ENCODE results near the gene CA14. TPM values are rescaled to one million over a fixed set of nuclear protein-coding genes. Genes with fewer than 3 reads are reported as not detected.
"Not testable (repeated sequence)": the region's sequence is repeated elsewhere in the genome, so short reads cannot be mapped to it uniquely, and the experiment has no call there.

CA14 gene
- total RNA-seq, 1 experiment from 2014 or later = not detected

DNA sequence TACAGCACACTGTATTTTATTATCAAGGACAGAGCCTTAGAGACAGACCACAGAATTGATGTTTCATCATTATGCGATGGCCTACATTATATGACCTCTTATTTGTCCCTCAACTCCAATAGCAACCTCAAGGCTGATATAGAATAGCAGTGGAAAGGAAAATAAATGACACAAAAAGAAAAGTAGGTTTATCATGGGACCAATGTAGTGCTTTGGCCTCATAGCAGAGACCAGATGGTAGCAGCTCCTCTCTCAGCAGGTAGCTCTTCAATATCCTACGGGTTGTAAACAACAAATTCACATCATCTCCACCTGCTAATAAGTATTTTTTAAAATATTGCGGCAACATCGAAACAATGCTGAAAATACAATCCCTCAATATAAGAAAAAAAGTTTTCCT is 46.9 kb upstream of the CA14 start:
- Histone ChIP-seq H3K9me3 (peaks cover 4% of the 10 kb centered on the region; the same call in 1 of the 2 replicates), H3K4me1 (peaks cover 18% of the 10 kb centered on the region), H3K36me3 (ENCODE audit: control insufficient read depth, insufficient read depth, low read length) (no peaks in the 10 kb centered on the region), H3K27me3 (replicated peaks; ENCODE audit: control insufficient read depth, insufficient read depth, low read length) (no peaks in the 10 kb centered on the region), H3K4me3 (ENCODE audit: low read depth, low read length) (no peak overlapping the region)
- ChIA-PET POLR2A (no interaction called here), CTCF (no interaction called here)
- intact Hi-C loops (cut with micrococcal nuclease; ENCODE audit: unreplicated experiment) = no loop called here
- Mint-ChIP-seq H3K27ac (ENCODE audit: unreplicated experiment) (no peak overlapping the region), H3K4me3 (ENCODE audit: unreplicated experiment) (no peak overlapping the region), H3K4me1 (ENCODE audit: low read depth, unreplicated experiment) (peaks cover 13% of the 10 kb centered on the region), H3K27me3 (ENCODE audit: insufficient read depth, unreplicated experiment) (no peaks in the 10 kb centered on the region), H3K36me3 (ENCODE audit: insufficient read depth, unreplicated experiment) (no peaks in the 10 kb centered on the region), H3K9me3 (ENCODE audit: unreplicated experiment) (peaks cover 7% of the 10 kb centered on the region)
- BruUV-seq (replicated peaks) = no TSS peak
- TF ChIP-seq, protein P1, sequence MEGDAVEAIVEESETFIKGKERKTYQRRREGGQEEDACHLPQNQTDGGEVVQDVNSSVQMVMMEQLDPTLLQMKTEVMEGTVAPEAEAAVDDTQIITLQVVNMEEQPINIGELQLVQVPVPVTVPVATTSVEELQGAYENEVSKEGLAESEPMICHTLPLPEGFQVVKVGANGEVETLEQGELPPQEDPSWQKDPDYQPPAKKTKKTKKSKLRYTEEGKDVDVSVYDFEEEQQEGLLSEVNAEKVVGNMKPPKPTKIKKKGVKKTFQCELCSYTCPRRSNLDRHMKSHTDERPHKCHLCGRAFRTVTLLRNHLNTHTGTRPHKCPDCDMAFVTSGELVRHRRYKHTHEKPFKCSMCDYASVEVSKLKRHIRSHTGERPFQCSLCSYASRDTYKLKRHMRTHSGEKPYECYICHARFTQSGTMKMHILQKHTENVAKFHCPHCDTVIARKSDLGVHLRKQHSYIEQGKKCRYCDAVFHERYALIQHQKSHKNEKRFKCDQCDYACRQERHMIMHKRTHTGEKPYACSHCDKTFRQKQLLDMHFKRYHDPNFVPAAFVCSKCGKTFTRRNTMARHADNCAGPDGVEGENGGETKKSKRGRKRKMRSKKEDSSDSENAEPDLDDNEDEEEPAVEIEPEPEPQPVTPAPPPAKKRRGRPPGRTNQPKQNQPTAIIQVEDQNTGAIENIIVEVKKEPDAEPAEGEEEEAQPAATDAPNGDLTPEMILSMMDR (IDR thresholded peaks at IDR 0.05; ENCODE audit: insufficient read depth in 1 of 2, low read depth in 1 of 2, low read length in 1 of 2, severe bottlenecking in 1 of 2, unreplicated experiment in 1 of 2) = no peak
- no peak for DNase-seq

- TF ChIP-seq, protein P1 (IDR thresholded peaks at IDR 0.05; ENCODE audit: insufficient read depth in 1 of 2, low read depth in 1 of 2, low read length in 1 of 2, severe bottlenecking in 1 of 2, unreplicated experiment in 1 of 2) = no peak
- no peak overlapping the region for H3K4me3 ChIP-seq (ENCODE audit: low read depth, low read length)
- no TSS peak for BruUV-seq (replicated peaks)
- H3K27ac Mint-ChIP-seq (ENCODE audit: unreplicated experiment) = no peak overlapping the region
- POLR2A ChIA-PET = no interaction called here
- CTCF ChIA-PET = no interaction called here
- DNase-seq = no peak
- no peak overlapping the region for H3K4me3 Mint-ChIP-seq (ENCODE audit: unreplicated experiment)
- H3K4me1 ChIP-seq = peaks cover 11% of the 10 kb centered on the region
- H3K36me3 Mint-ChIP-seq (ENCODE audit: insufficient read depth, unreplicated experiment) = no peaks in the 10 kb centered on the region
- H3K27me3 Mint-ChIP-seq (ENCODE audit: insufficient read depth, unreplicated experiment) = no peaks in the 10 kb centered on the region
- intact Hi-C loops (cut with micrococcal nuclease; ENCODE audit: unreplicated experiment) = no loop called here
- peaks cover 9% of the 10 kb centered on the region for H3K4me1 Mint-ChIP-seq (ENCODE audit: low read depth, unreplicated experiment)
- no peaks in the 10 kb centered on the region for H3K9me3 ChIP-seq
- no peaks in the 10 kb centered on the region for H3K36me3 ChIP-seq (ENCODE audit: control insufficient read depth, insufficient read depth, low read length)
- H3K27me3 ChIP-seq (replicated peaks; ENCODE audit: control insufficient read depth, insufficient read depth, low read length) = no peaks in the 10 kb centered on the region
- no peaks in the 10 kb centered on the region for H3K9me3 Mint-ChIP-seq (ENCODE audit: unreplicated experiment)
Observed at GRCh38 chr1:150212070-150212469, 45.5 kb upstream of the CA14 start.

GRCh38 chr1:150213170-150214098 is 44.1 kb upstream of the CA14 start:
- POLR2A ChIA-PET = no interaction called here
- no peak overlapping the region for H3K4me3 Mint-ChIP-seq (ENCODE audit: unreplicated experiment)
- no peaks in the 10 kb centered on the region for H3K9me3 Mint-ChIP-seq (ENCODE audit: unreplicated experiment)
- no peaks in the 10 kb centered on the region for H3K4me1 Mint-ChIP-seq (ENCODE audit: low read depth, unreplicated experiment)
- intact Hi-C loops (cut with micrococcal nuclease; ENCODE audit: unreplicated experiment) = no loop called here
- no peak overlapping the region for H3K27ac Mint-ChIP-seq (ENCODE audit: unreplicated experiment)
- TF ChIP-seq, protein P1 (IDR thresholded peaks at IDR 0.05; ENCODE audit: insufficient read depth in 1 of 2, low read depth in 1 of 2, low read length in 1 of 2, severe bottlenecking in 1 of 2, unreplicated experiment in 1 of 2) = no peak
- Histone ChIP-seq H3K9me3 (no peaks in the 10 kb centered on the region), H3K27me3 (replicated peaks; ENCODE audit: control insufficient read depth, insufficient read depth, low read length) (no peaks in the 10 kb centered on the region), H3K4me3 (ENCODE audit: low read depth, low read length) (no peak overlapping the region), H3K4me1 (no peaks in the 10 kb centered on the region), H3K36me3 (ENCODE audit: control insufficient read depth, insufficient read depth, low read length) (no peaks in the 10 kb centered on the region)
- BruUV-seq (replicated peaks) = no TSS peak
- CTCF ChIA-PET = no interaction called here
- H3K36me3 Mint-ChIP-seq (ENCODE audit: insufficient read depth, unreplicated experiment) = no peaks in the 10 kb centered on the region
- no peaks in the 10 kb centered on the region for H3K27me3 Mint-ChIP-seq (ENCODE audit: insufficient read depth, unreplicated experiment)
- no peak for DNase-seq

- H3K4me1 Mint-ChIP-seq (ENCODE audit: low read depth, unreplicated experiment); H3K36me3 Mint-ChIP-seq (ENCODE audit: insufficient read depth, unreplicated experiment); CTCF ChIA-PET; H3K4me3 Mint-ChIP-seq (ENCODE audit: unreplicated experiment); H3K9me3 ChIP-seq; H3K4me3 ChIP-seq (ENCODE audit: low read depth, low read length); H3K27me3 ChIP-seq (replicated peaks; ENCODE audit: control insufficient read depth, insufficient read depth, low read length); H3K4me1 ChIP-seq; intact Hi-C loops (cut with micrococcal nuclease; ENCODE audit: unreplicated experiment); H3K36me3 ChIP-seq (ENCODE audit: control insufficient read depth, insufficient read depth, low read length); H3K9me3 Mint-ChIP-seq (ENCODE audit: unreplicated experiment); H3K27me3 Mint-ChIP-seq (ENCODE audit: insufficient read depth, unreplicated experiment); H3K27ac Mint-ChIP-seq (ENCODE audit: unreplicated experiment); BruUV-seq (replicated peaks); DNase-seq; POLR2A ChIA-PET: not testable (repeated sequence)
Observed at GRCh38 chr1:150214099-150214756, 43.3 kb upstream of the CA14 start.

DNA sequence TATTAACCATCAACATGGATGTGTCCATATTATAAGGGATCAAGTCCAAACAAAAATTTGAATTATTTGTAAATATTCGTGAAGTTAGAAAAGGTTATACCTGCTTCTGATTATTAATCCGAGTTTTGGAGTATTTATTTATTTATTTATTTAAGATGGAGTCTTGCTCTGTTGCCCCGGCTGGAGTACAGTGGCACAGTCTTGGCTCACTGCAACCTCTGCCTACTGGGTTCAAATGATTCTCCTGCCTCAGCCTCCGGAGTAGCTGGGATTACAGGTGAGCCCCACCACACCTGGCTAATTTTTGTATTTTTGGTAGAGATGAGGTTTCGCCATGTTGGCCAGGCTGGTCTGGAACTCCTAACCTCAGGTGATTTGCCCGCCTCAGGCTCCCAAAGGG is 41.7 kb upstream of the CA14 start:
- H3K4me1 Mint-ChIP-seq (ENCODE audit: low read depth, unreplicated experiment); H3K27ac Mint-ChIP-seq (ENCODE audit: unreplicated experiment); H3K4me3 Mint-ChIP-seq (ENCODE audit: unreplicated experiment); H3K36me3 ChIP-seq (ENCODE audit: control insufficient read depth, insufficient read depth, low read length); H3K9me3 Mint-ChIP-seq (ENCODE audit: unreplicated experiment); H3K36me3 Mint-ChIP-seq (ENCODE audit: insufficient read depth, unreplicated experiment); H3K27me3 ChIP-seq (replicated peaks; ENCODE audit: control insufficient read depth, insufficient read depth, low read length); H3K4me3 ChIP-seq (ENCODE audit: low read depth, low read length); H3K9me3 ChIP-seq; POLR2A ChIA-PET; intact Hi-C loops (cut with micrococcal nuclease; ENCODE audit: unreplicated experiment); H3K4me1 ChIP-seq; H3K27me3 Mint-ChIP-seq (ENCODE audit: insufficient read depth, unreplicated experiment); BruUV-seq (replicated peaks); CTCF ChIA-PET; DNase-seq: not testable (repeated sequence)

All from Caco-2 (cell line).